ENCODE measurements around the gene MAST4. TPM values are rescaled to one million over a fixed set of nuclear protein-coding genes. Genes with fewer than 3 reads are reported as not detected.

Gene MAST4
- total and polyA plus RNA-seq, 2 donors from 2014 or later, result 27.3 to 31.4 TPM

DNA sequence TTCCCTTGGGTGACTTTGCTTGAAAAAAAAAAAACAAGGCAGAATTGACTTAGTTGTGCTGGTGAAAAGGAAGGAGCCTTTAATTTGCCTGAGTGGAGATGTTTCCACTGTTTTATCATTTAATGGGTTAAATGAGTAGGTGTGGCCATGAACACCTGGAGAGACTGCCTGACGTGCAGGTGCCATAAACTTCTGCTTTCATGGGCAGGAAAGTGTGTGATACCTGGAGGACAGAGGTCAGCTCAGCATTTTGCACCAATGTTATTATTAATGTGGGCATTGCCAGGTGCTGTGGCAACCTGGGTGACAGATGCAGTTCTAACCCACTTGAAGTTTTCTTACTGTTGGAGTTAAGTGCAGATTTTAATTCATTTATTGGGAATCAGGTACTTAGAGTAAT, 455.0 kb downstream of the MAST4 start:
- TF ChIP-seq, protein P1, sequence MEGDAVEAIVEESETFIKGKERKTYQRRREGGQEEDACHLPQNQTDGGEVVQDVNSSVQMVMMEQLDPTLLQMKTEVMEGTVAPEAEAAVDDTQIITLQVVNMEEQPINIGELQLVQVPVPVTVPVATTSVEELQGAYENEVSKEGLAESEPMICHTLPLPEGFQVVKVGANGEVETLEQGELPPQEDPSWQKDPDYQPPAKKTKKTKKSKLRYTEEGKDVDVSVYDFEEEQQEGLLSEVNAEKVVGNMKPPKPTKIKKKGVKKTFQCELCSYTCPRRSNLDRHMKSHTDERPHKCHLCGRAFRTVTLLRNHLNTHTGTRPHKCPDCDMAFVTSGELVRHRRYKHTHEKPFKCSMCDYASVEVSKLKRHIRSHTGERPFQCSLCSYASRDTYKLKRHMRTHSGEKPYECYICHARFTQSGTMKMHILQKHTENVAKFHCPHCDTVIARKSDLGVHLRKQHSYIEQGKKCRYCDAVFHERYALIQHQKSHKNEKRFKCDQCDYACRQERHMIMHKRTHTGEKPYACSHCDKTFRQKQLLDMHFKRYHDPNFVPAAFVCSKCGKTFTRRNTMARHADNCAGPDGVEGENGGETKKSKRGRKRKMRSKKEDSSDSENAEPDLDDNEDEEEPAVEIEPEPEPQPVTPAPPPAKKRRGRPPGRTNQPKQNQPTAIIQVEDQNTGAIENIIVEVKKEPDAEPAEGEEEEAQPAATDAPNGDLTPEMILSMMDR (IDR thresholded peaks at IDR 0.05; ENCODE audit: borderline replicate concordance, extremely low read depth, insufficient read depth), result no peak
- FAIRE-seq, result no peak
- intact Hi-C loops (cut with DNase I), result no loop called here

DNA sequence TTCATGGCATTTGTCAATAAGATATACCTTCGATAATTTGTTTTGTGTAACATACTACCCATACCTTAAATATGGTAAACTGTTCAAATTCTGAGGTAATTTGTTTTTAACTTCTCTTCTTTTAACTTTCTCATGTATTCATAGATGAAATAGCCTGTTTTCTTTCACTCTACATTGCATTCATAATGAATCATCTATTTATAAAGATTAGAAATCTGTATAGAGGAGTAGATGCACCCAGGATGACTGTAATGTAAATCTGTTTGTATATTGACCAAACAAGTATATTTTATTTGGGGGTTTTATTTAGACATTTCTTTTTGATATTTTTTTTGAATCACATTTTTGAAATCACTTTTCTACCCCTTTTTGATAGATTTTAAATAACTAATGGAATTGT, 455.8 kb downstream of the MAST4 start:
- H3K9ac ChIP-seq (ENCODE audit: low read length in 3 of 3), result no peak overlapping the region
- H3K36me3 ChIP-seq (ENCODE audit: control insufficient read depth in 2 of 3, insufficient read depth in 3 of 3, low read length in 3 of 3), result peaks cover 0 to 2% (median 0%) of the 10 kb centered on the region in 3 donors
- no peaks in the 10 kb centered on the region for H3K4me1 ChIP-seq (ENCODE audit: control insufficient read depth in 2 of 3, insufficient read depth in 2 of 3, low read depth in 1 of 3, low read length in 3 of 3)
- intact Hi-C loops (cut with DNase I), result no loop called here
- TF ChIP-seq, protein P1 (IDR thresholded peaks at IDR 0.05; ENCODE audit: borderline replicate concordance, extremely low read depth, insufficient read depth), result no peak
- no peaks in the 10 kb centered on the region for H3K27me3 ChIP-seq (ENCODE audit: control insufficient read depth, insufficient read depth, low read length)
- FAIRE-seq, result no peak
- DNase-seq, result no peak
- no peak overlapping the region for H3K4me3 ChIP-seq (ENCODE audit: low read length in 3 of 3)
- H3K27ac ChIP-seq (ENCODE audit: low read depth in 2 of 2, low read length in 2 of 2), result no peak overlapping the region
- H3K9me3 ChIP-seq (ENCODE audit: control insufficient read depth in 2 of 3, insufficient read depth in 1 of 3, low read length in 3 of 3), result no peaks in the 10 kb centered on the region

More for the DNA sequence above, 455.0 kb downstream of the MAST4 start:
- Histone ChIP-seq H3K27me3 (ENCODE audit: control insufficient read depth, insufficient read depth, low read length) (no peaks in the 10 kb centered on the region), H3K4me1 (ENCODE audit: control insufficient read depth in 2 of 3, insufficient read depth in 2 of 3, low read depth in 1 of 3, low read length in 3 of 3) (no peaks in the 10 kb centered on the region), H3K27ac (ENCODE audit: low read depth in 2 of 2, low read length in 2 of 2) (no peak overlapping the region), H3K9me3 (ENCODE audit: control insufficient read depth in 2 of 3, insufficient read depth in 1 of 3, low read length in 3 of 3) (no peaks in the 10 kb centered on the region), H3K9ac (ENCODE audit: low read length in 3 of 3) (no peak overlapping the region), H3K4me3 (ENCODE audit: low read length in 3 of 3) (no peak overlapping the region), H3K36me3 (ENCODE audit: control insufficient read depth in 2 of 3, insufficient read depth in 3 of 3, low read length in 3 of 3) (peaks cover 0 to 2% (median 0%) of the 10 kb centered on the region in 3 donors)
- DNase-seq, result no peak

DNA sequence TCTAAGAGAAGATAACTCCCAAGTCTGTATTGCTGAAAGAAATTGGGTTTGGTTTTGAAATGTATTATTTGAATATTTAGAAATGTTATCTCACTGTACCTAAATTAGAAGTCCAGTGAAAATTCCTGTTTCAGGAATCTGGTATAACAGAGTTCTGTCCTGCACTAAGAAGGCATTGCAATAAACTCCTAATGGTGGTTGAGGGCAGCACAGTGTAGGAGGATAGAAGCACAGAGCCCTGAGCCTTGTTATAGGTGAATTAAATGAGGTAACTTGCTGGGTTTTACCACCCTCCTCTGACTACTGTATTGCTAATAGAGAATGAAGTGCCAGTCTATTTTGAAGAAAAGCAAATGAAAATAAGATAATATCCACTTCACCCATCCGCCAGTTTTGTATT, 457.0 kb downstream of the MAST4 start:
- Histone ChIP-seq H3K9ac (ENCODE audit: low read length in 3 of 3) (no peak overlapping the region), H3K9me3 (ENCODE audit: control insufficient read depth in 2 of 3, insufficient read depth in 1 of 3, low read length in 3 of 3) (no peaks in the 10 kb centered on the region), H3K4me1 (ENCODE audit: control insufficient read depth in 2 of 3, insufficient read depth in 2 of 3, low read depth in 1 of 3, low read length in 3 of 3) (no peaks in the 10 kb centered on the region), H3K4me3 (ENCODE audit: low read length in 3 of 3) (no peak overlapping the region), H3K27ac (ENCODE audit: low read depth in 2 of 2, low read length in 2 of 2) (no peak overlapping the region), H3K36me3 (ENCODE audit: control insufficient read depth in 2 of 3, insufficient read depth in 3 of 3, low read length in 3 of 3) (peaks cover 0 to 2% (median 0%) of the 10 kb centered on the region in 3 donors), H3K27me3 (ENCODE audit: control insufficient read depth, insufficient read depth, low read length) (no peaks in the 10 kb centered on the region)
- TF ChIP-seq, protein P1 (IDR thresholded peaks at IDR 0.05; ENCODE audit: borderline replicate concordance, extremely low read depth, insufficient read depth), result no peak
- intact Hi-C loops (cut with DNase I), result no loop called here
- no peak for FAIRE-seq
- DNase-seq, result no peak
